Measurements from ENCODE around the gene PHYHD1. TPM values are rescaled to one million over a fixed set of nuclear protein-coding genes. Genes with fewer than 3 reads are reported as not detected.
A peak's percentile ranks its signal among the peaks of the same experiment; 100 is the strongest.

PHYHD1 gene
- polyA plus RNA-seq, 1 experiment, result 9.3 TPM

- TF ChIP-seq CTCF (IDR thresholded peaks at IDR 0.05; ENCODE audit: low read depth, low read length), result no peak
- CTCF ChIA-PET, result no interaction called here
- POLR2A ChIA-PET, result interaction anchor here (0.5 kb wide), 1 partner anchor 153 kb away, joined by 5 read pairs; no protein-coding TSS in a partner anchor
Measured at GRCh38 chr9:128969491-128969890, 48.7 kb downstream of the PHYHD1 start.

GRCh38 chr9:128972956-128973355 is 52.2 kb downstream of the PHYHD1 start:
- POLR2A ChIA-PET, result interaction anchor here (1.1 kb wide), 1 partner anchor 15 kb away, joined by 3 read pairs; no protein-coding TSS in a partner anchor
- no peak overlapping the region for H3K4me3 ChIP-seq (ENCODE audit: low read depth, low read length)
- H3K9me3 ChIP-seq (ENCODE audit: control insufficient read depth, insufficient read depth, low read length), result no peaks in the 10 kb centered on the region
- CTCF ChIA-PET, result no interaction called here
- TF ChIP-seq CTCF (IDR thresholded peaks at IDR 0.05; ENCODE audit: low read depth, low read length), result no peak
- DNase-seq (ENCODE audit: low read depth, low spot score), result peak; percentile 63
- no peak overlapping the region for H3K27ac ChIP-seq (ENCODE audit: low read depth, low read length)
- H3K27me3 ChIP-seq (ENCODE audit: control insufficient read depth, insufficient read depth, low read length), result no peaks in the 10 kb centered on the region

More at GRCh38 chr9:128969491-128969890, 48.7 kb downstream of the PHYHD1 start:
- no peak overlapping the region for H3K27ac ChIP-seq (ENCODE audit: low read depth, low read length)
- no peak overlapping the region for H3K4me3 ChIP-seq (ENCODE audit: low read depth, low read length)
- H3K9me3 ChIP-seq (ENCODE audit: control insufficient read depth, insufficient read depth, low read length), result no peaks in the 10 kb centered on the region
- DNase-seq (ENCODE audit: low read depth, low spot score), result no peak
- no peaks in the 10 kb centered on the region for H3K27me3 ChIP-seq (ENCODE audit: control insufficient read depth, insufficient read depth, low read length)

- ChIA-PET POLR2A (no interaction called here), CTCF (no interaction called here)
- Histone ChIP-seq H3K27ac (ENCODE audit: low read depth, low read length) (no peak overlapping the region), H3K4me3 (ENCODE audit: low read depth, low read length) (no peak overlapping the region), H3K27me3 (ENCODE audit: control insufficient read depth, insufficient read depth, low read length) (no peaks in the 10 kb centered on the region), H3K9me3 (ENCODE audit: control insufficient read depth, insufficient read depth, low read length) (no peaks in the 10 kb centered on the region)
- TF ChIP-seq CTCF (IDR thresholded peaks at IDR 0.05; ENCODE audit: low read depth, low read length), result no peak
- no peak for DNase-seq (ENCODE audit: low read depth, low spot score)
Measured at GRCh38 chr9:128979111-128979510, 58.3 kb downstream of the PHYHD1 start.

- CTCF ChIA-PET, result no interaction called here
- no peak for DNase-seq (ENCODE audit: low read depth, low spot score)
- POLR2A ChIA-PET, result no interaction called here
- TF ChIP-seq CTCF (IDR thresholded peaks at IDR 0.05; ENCODE audit: low read depth, low read length), result no peak
- H3K27ac ChIP-seq (ENCODE audit: low read depth, low read length), result no peak overlapping the region
- H3K4me3 ChIP-seq (ENCODE audit: low read depth, low read length), result no peak overlapping the region
- H3K9me3 ChIP-seq (ENCODE audit: control insufficient read depth, insufficient read depth, low read length), result no peaks in the 10 kb centered on the region
- no peaks in the 10 kb centered on the region for H3K27me3 ChIP-seq (ENCODE audit: control insufficient read depth, insufficient read depth, low read length)
Measured at GRCh38 chr9:128983536-128983935, 62.8 kb downstream of the PHYHD1 start.

GRCh38 chr9:128986671-128987070 is 65.9 kb downstream of the PHYHD1 start:
- POLR2A ChIA-PET, result no interaction called here
- CTCF ChIA-PET, result interaction anchor here (1.5 kb wide), 1 partner anchor 169 kb away, joined by 6 read pairs; the partner anchor contains the start of gene ENDOG

More at GRCh38 chr9:128986671-128987070, 65.9 kb downstream of the PHYHD1 start:
- DNase-seq (ENCODE audit: low read depth, low spot score), result no peak
- Histone ChIP-seq H3K27me3 (ENCODE audit: control insufficient read depth, insufficient read depth, low read length) (no peaks in the 10 kb centered on the region), H3K9me3 (ENCODE audit: control insufficient read depth, insufficient read depth, low read length) (no peaks in the 10 kb centered on the region), H3K27ac (ENCODE audit: low read depth, low read length) (no peak overlapping the region), H3K4me3 (ENCODE audit: low read depth, low read length) (no peak overlapping the region)
- no peak for TF ChIP-seq CTCF (IDR thresholded peaks at IDR 0.05; ENCODE audit: low read depth, low read length)
